Kidney epithelial cell (primary cell): Measurements from ENCODE around the gene UFD1. TPM values are rescaled to one million over a fixed set of nuclear protein-coding genes. Genes with fewer than 3 reads are reported as not detected.
"Not testable (repeated sequence)": the region's sequence is repeated elsewhere in the genome, so short reads cannot be mapped to it uniquely, and the experiment has no call there.

Experiments used
- DNase-seq: peaks from one replicate; pipeline ENCODE4 v3.0.0-alpha.2; 2010; ENCODE audit warnings: low read depth
- H3K27me3 ChIP-seq: 2 replicates; pipeline ENCODE4 v1.6.0; 2011; ENCODE audit warnings: low read length; ENCODE audit not compliant: control insufficient read depth, insufficient read depth
- H3K36me3 ChIP-seq: 2 replicates; pipeline ENCODE4 v1.5.1; 2011; ENCODE audit warnings: low read length; ENCODE audit not compliant: control insufficient read depth, insufficient read depth
- H3K4me3 ChIP-seq: 2 replicates; pipeline ENCODE4 v1.5.1; 2011; ENCODE audit warnings: low read depth, mild to moderate bottlenecking, control low read depth, low read length
- total RNA-seq: library from RNA; depleted of rRNA; stranded (reverse); fragments of >200 nt; gene quantifications from 2 replicates; pipeline ENCODE4 v1.2.3, GENCODE V29; 2015
- TF ChIP-seq, protein P1 (sequence below): IDR thresholded peaks from 2 replicates; pipeline ENCODE4 v1.5.1; 2011; ENCODE audit warnings: mild to moderate bottlenecking, moderate library complexity, low read length, control low read depth, inconsistent platforms; ENCODE audit not compliant: insufficient read depth, poor library complexity, severe bottlenecking

The UFD1 gene
- total RNA-seq, 1 donor from 2014 or later, result 48.9 TPM

DNA sequence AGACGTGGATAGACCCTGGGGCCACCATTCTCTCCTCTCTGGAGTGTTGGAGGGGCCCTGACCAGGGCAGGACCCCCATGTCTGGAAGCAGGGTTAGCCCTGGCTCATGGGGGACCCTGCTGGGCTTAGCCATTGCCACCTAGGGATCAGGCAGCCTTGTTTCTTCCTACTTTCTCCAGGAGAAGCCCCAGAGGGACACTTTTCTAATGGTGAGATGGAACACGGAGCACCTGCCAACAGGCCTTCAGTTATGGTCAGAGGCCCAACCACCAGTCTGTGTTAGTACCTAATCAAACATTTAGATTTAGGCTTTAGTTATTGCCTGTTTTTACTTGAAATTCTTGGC, 29.6 kb downstream of the UFD1 start:
- TF ChIP-seq, protein P1, sequence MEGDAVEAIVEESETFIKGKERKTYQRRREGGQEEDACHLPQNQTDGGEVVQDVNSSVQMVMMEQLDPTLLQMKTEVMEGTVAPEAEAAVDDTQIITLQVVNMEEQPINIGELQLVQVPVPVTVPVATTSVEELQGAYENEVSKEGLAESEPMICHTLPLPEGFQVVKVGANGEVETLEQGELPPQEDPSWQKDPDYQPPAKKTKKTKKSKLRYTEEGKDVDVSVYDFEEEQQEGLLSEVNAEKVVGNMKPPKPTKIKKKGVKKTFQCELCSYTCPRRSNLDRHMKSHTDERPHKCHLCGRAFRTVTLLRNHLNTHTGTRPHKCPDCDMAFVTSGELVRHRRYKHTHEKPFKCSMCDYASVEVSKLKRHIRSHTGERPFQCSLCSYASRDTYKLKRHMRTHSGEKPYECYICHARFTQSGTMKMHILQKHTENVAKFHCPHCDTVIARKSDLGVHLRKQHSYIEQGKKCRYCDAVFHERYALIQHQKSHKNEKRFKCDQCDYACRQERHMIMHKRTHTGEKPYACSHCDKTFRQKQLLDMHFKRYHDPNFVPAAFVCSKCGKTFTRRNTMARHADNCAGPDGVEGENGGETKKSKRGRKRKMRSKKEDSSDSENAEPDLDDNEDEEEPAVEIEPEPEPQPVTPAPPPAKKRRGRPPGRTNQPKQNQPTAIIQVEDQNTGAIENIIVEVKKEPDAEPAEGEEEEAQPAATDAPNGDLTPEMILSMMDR, result no peak
- Histone ChIP-seq H3K27me3 (no peaks in the 10 kb centered on the region), H3K36me3 (peaks cover 1% of the 10 kb centered on the region), H3K4me3 (no peak overlapping the region)
- no peak for DNase-seq

- no peaks in the 10 kb centered on the region for H3K27me3 ChIP-seq
- no peak overlapping the region for H3K4me3 ChIP-seq
- no peak for DNase-seq
- TF ChIP-seq, protein P1, result no peak
- peaks cover 1% of the 10 kb centered on the region for H3K36me3 ChIP-seq
Measured at GRCh38 chr22:19448739-19449421, 30.1 kb downstream of the UFD1 start.

DNA sequence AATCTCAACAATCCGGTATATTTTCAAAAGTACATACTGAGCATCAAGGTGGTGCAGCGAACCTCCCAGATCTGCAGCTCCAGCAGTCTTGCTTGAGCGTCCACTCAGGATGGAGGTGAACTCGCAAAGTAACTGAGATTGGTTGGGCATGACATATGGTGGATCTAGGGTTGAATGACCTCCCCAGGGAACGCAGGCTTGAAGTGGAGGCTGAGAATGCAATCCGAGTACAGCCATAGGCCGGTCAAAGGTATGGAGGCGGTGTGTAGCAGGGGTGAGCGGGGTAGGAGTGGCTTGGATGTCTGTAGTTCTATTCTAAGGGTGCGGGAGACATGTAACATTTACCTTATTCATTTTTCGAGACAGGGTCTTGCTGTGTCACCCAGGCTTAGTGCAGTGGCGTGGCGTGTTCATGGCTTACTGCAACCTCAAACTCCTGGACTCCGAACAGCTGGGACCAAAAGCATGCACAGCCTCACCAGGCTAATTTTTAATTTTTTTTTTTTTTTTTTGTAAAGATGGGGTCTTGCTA, 30.9 kb downstream of the UFD1 start:
- H3K4me3 ChIP-seq, result peak overlapping the region; percentile 67
- no peaks in the 10 kb centered on the region for H3K27me3 ChIP-seq
- TF ChIP-seq, protein P1, result no peak
- no peak for DNase-seq
- H3K36me3 ChIP-seq, result peaks cover 3% of the 10 kb centered on the region

DNA sequence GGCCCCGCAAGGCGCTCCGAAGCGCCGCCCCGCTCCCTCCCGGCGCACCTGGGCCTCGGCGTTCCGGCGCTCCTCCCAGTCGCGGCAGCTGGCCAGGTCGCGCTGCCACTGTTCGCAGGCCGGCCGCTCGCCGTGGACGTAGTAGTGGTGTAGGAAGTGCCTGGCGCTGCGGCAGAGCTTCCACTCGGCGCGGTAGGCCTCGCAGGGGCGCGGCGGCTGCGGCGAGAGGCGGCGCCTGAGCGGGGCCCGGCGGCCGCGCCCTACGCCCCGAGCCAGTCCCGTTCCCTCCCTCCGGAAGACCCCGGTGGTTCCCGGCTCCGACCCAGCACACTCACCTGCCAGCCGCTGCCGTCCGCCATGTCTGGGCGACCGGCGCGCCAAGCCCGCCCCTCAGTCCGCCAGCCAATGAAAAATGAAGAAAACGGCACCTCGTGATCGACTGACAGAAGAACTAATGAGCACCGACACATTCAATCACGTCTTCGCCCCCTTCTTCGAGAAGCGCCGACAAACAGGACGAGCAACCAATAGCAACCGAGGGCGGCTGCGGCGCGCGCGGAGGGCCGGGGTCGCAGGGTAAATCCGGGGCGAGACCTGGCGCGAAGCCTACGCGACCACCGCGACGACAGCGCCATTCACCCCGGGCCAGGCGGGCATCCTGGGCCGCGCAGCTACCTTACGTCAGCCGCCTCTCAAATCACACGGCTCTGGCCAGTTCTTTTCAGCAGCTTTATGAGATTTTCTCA, 31.5 kb downstream of the UFD1 start, which contains the start of gene C22orf39:
Gene C22orf39, minus strand, starts transcription at position 382 of the 746 bp plus-strand sequence. Its CDS starts 23 bp downstream, at position 359.
- peaks cover 2% of the 10 kb centered on the region for H3K36me3 ChIP-seq
- TF ChIP-seq, protein P1, result no peak

DNA sequence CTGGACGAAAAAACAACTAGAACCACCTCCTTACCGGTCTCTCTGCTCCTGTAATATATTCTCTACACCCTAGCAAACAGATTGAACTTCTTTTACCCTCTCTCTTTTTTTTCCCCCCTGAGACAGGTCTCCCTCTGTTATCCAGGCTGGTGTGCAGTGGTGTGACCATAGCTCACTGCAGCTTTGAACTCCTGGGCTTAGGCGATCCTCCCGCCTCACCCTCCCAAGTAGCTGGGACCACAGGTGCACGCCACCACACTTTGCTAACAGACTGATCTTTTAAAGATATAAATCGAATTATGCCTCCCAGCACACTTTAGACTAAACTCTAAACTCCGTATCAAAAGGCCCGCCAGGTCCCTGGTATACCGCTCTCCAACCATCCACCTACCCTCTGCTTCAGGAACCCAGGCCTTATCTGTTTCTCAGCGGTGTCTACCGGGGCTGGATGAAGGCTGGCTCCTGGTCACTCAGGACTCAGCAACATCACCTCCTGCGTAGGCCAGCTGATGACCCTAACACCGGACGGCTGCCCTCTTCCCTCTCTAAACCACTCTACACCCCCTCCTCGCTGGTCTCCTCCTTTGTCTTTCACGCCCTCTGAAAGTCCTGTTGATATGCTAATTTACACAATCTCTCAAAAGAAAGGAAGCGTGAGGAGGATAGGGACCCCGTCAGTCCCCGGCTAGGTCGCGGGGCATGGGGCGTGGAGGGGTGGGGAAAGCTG, 32.2 kb downstream of the UFD1 start:
- TF ChIP-seq, protein P1, result no peak
- no peak for DNase-seq
- peaks cover 2% of the 10 kb centered on the region for H3K36me3 ChIP-seq
- no peaks in the 10 kb centered on the region for H3K27me3 ChIP-seq
- peak overlapping the region; percentile 67 for H3K4me3 ChIP-seq

More for the DNA sequence above, 31.5 kb downstream of the UFD1 start, which contains the start of gene C22orf39:
- DNase-seq, result peak; percentile 68
- Histone ChIP-seq H3K4me3 (peak within 1 kb of the TSS; percentile 67), H3K27me3 (no peaks in the 10 kb centered on the region)

DNA sequence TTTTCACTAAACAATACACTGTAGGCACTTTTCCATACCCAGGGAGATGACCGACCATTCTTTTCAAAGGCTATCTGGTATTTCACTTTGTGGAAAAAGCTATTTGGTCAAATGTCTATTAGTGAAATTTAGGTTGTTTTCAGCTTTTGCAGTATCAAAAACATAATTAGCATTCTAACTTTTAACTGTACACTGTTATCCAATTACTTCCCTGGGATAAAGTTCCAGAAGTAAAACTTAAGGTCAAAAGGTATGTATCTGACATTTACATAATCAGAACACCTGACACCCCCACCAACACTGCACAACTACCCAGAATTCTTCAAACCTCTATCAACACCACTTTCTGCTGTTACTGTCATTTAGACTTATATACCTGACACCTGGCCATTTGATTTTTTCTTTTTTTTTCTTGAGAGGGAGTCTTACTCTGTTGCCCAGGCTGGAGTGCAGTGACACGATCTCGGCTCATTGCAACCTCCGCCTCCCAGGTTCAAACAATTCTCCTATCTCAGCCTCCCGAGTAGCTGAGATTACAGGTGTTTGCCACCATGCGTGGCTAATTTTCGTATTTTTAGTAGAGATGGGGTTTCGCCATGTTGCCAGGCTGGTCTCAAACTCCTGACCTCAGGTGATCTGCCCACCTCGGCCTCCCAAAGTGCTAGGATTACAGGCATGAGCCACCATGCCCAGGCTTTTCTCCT, 33.6 kb downstream of the UFD1 start:
- DNase-seq, H3K4me3 ChIP-seq, H3K36me3 ChIP-seq, H3K27me3 ChIP-seq: not testable (repeated sequence)
